Measurements from ENCODE around the gene KLHL11. TPM values are rescaled to one million over a fixed set of nuclear protein-coding genes. Genes with fewer than 3 reads are reported as not detected.

KLHL11 gene
- total and polyA plus RNA-seq, 2 experiments from 2014 or later, result 12.5 to 28.5 TPM

GRCh38 chr17:41837761-41838538 lies 27.3 kb downstream of the KLHL11 start, which contains the start of gene KLHL10:
KLHL10 (plus strand) TSS chr17:41837825; CDS start chr17:41837933, 108 bp downstream.
- peak within 1 kb of the TSS; percentile 81 for H3K4me2 ChIP-seq (ENCODE audit: unreplicated experiment)
- in situ Hi-C loops (cut with MboI), result no loop called here

GRCh38 chr17:41836550-41837196 lies 28.6 kb downstream of the KLHL11 start:
- no peak overlapping the region for H3K27ac ChIP-seq
- TF ChIP-seq EZH2phosphoT487 (IDR thresholded peaks at IDR 0.05; ENCODE audit: insufficient read depth, low read depth) (no peak), EZH2 (IDR thresholded peaks at IDR 0.05; ENCODE audit: insufficient read depth, poor library complexity, severe bottlenecking) (no peak)
- H4K20me1 ChIP-seq (ENCODE audit: insufficient read depth), result no peaks in the 10 kb centered on the region
- H3K4me3 ChIP-seq, result peak overlapping the region; percentile 80
- H3K9me2 ChIP-seq (ENCODE audit: insufficient read depth), result no peaks in the 10 kb centered on the region
- peaks cover 16% of the 10 kb centered on the region for H3K79me2 ChIP-seq (ENCODE audit: insufficient read depth)
- DNase-seq, result peak; percentile 38
- H3K27me3 ChIP-seq (replicated peaks; ENCODE audit: insufficient read depth), result no peaks in the 10 kb centered on the region
- H3K4me1 ChIP-seq (ENCODE audit: insufficient read depth), result 0 out of 2 replicates have a peak, but pooled peaks cover 5% of the 10 kb centered on the region
- H2AFZ ChIP-seq, result peak overlapping the region; percentile 93
- H3K9ac ChIP-seq, result peak overlapping the region; percentile 82
- in situ Hi-C loops (cut with MboI), result no loop called here
- H3F3A ChIP-seq (ENCODE audit: insufficient read depth), result no peaks in the 10 kb centered on the region
- 34 to 39% methylated on average over 21 of the region's 21 CpGs for WGBS, 2 experiments (ENCODE audit: low coverage in 1 of 2, low lambda C conversion rate in 2 of 2, missing lambda C conversion rate in 2 of 2)
- peak overlapping the region; percentile 81 for H3K4me2 ChIP-seq (ENCODE audit: unreplicated experiment)
- no peaks in the 10 kb centered on the region; the same call in 1 of the 2 replicates for H3K36me3 ChIP-seq (ENCODE audit: low read depth)
- no peaks in the 10 kb centered on the region for H3K9me3 ChIP-seq (ENCODE audit: low read depth)

More at GRCh38 chr17:41837761-41838538, 27.3 kb downstream of the KLHL11 start, which contains the start of gene KLHL10:
- Histone ChIP-seq H3K9me2 (ENCODE audit: insufficient read depth) (no peaks in the 10 kb centered on the region), H3K9me3 (ENCODE audit: low read depth) (no peaks in the 10 kb centered on the region), H3K27me3 (replicated peaks; ENCODE audit: insufficient read depth) (no peaks in the 10 kb centered on the region), H2AFZ (peak within 1 kb of the TSS; percentile 93), H4K20me1 (ENCODE audit: insufficient read depth) (no peaks in the 10 kb centered on the region), H3F3A (ENCODE audit: insufficient read depth) (no peaks in the 10 kb centered on the region), H3K9ac (peak within 1 kb of the TSS; percentile 82), H3K4me1 (ENCODE audit: insufficient read depth) (0 out of 2 replicates have a peak, but pooled peaks cover 5% of the 10 kb centered on the region), H3K4me3 (peak within 1 kb of the TSS; percentile 80), H3K36me3 (ENCODE audit: low read depth) (no peaks in the 10 kb centered on the region; the same call in 1 of the 2 replicates), H3K79me2 (ENCODE audit: insufficient read depth) (peaks cover 16% of the 10 kb centered on the region), H3K27ac (no peak within 1 kb of the TSS)
- no peak for DNase-seq
- TF ChIP-seq EZH2 (IDR thresholded peaks at IDR 0.05; ENCODE audit: insufficient read depth, poor library complexity, severe bottlenecking) (no peak), EZH2phosphoT487 (IDR thresholded peaks at IDR 0.05; ENCODE audit: insufficient read depth, low read depth) (no peak)
- WGBS, 2 experiments (ENCODE audit: low coverage in 1 of 2, low lambda C conversion rate in 2 of 2, missing lambda C conversion rate in 2 of 2), result 92% methylated on average over 15 of the region's 15 CpGs

- 1% methylated on average over 59 to 72 of the region's 72 CpGs for WGBS, 2 experiments (ENCODE audit: low coverage in 1 of 2, low lambda C conversion rate in 2 of 2, missing lambda C conversion rate in 2 of 2)
- H3K4me2 ChIP-seq (ENCODE audit: unreplicated experiment), result peak within 1 kb of the TSS; percentile 82
- no peaks in the 10 kb centered on the region for H4K20me1 ChIP-seq (ENCODE audit: insufficient read depth)
- H3K9ac ChIP-seq, result peak within 1 kb of the TSS; percentile 82
- DNase-seq, result peak; percentile 68
- H3K4me1 ChIP-seq (ENCODE audit: insufficient read depth), result 0 out of 2 replicates have a peak, but pooled peaks cover 5% of the 10 kb centered on the region
- TF ChIP-seq EZH2phosphoT487 (IDR thresholded peaks at IDR 0.05; ENCODE audit: insufficient read depth, low read depth), result no peak
- no peak for TF ChIP-seq EZH2 (IDR thresholded peaks at IDR 0.05; ENCODE audit: insufficient read depth, poor library complexity, severe bottlenecking)
- H3K27ac ChIP-seq, result no peak within 1 kb of the TSS
- H3K9me2 ChIP-seq (ENCODE audit: insufficient read depth), result no peaks in the 10 kb centered on the region
- H3K79me2 ChIP-seq (ENCODE audit: insufficient read depth), result peaks cover 16% of the 10 kb centered on the region
- no peaks in the 10 kb centered on the region; the same call in 1 of the 2 replicates for H3K36me3 ChIP-seq (ENCODE audit: low read depth)
- no peaks in the 10 kb centered on the region for H3F3A ChIP-seq (ENCODE audit: insufficient read depth)
- peak within 1 kb of the TSS; percentile 80 for H3K4me3 ChIP-seq
- peak within 1 kb of the TSS; percentile 93 for H2AFZ ChIP-seq
- in situ Hi-C loops (cut with MboI), result no loop called here
- H3K9me3 ChIP-seq (ENCODE audit: low read depth), result no peaks in the 10 kb centered on the region
- H3K27me3 ChIP-seq (replicated peaks; ENCODE audit: insufficient read depth), result no peaks in the 10 kb centered on the region
Observed at GRCh38 chr17:41835800-41836549, 29.2 kb downstream of the KLHL11 start, which contains the start of gene NT5C3B. NT5C3B (minus strand) TSS chr17:41836232; CDS start chr17:41836193, 39 bp downstream.
